Endodermal cell (in vitro differentiated cells): ENCODE results near the gene BZW1. TPM values are rescaled to one million over a fixed set of nuclear protein-coding genes. Genes with fewer than 3 reads are reported as not detected.

Source experiments
- DNase-seq: peaks from one replicate; pipeline ENCODE4 v3.0.0-alpha.2; 2017
- H3K27ac ChIP-seq: 2 replicates; pipeline ENCODE4 v1.5.1; 2013; ENCODE audit warnings: mild to moderate bottlenecking, low read depth, low read length, moderate library complexity
- H3K27me3 ChIP-seq: 2 replicates; pipeline ENCODE4 v1.6.1; 2013; ENCODE audit warnings: mild to moderate bottlenecking, low read length, moderate library complexity; ENCODE audit not compliant: insufficient read depth, control insufficient read depth, poor library complexity, severe bottlenecking
- H3K36me3 ChIP-seq: 2 replicates; pipeline ENCODE4 v1.7.0; 2013; ENCODE audit warnings: mild to moderate bottlenecking, low read length, moderate library complexity; ENCODE audit not compliant: control insufficient read depth, insufficient read depth
- H3K4me1 ChIP-seq: one replicate; pipeline ENCODE4 v1.7.0; 2013; ENCODE audit warnings: low read length; ENCODE audit not compliant: control insufficient read depth, insufficient read depth
- H3K4me3 ChIP-seq: 2 replicates; pipeline ENCODE4 v1.5.1; 2013; ENCODE audit warnings: mild to moderate bottlenecking, low read length, moderate library complexity
- H3K9ac ChIP-seq: 2 replicates; pipeline ENCODE4 v1.6.1; 2013; ENCODE audit warnings: mild to moderate bottlenecking, low read length, moderate library complexity; ENCODE audit not compliant: poor library complexity, severe bottlenecking; ENCODE audit errors: extremely low read depth
- H3K9me3 ChIP-seq: 2 replicates; pipeline ENCODE4 v1.6.1; 2013; ENCODE audit warnings: mild to moderate bottlenecking, low read length, moderate library complexity; ENCODE audit not compliant: control insufficient read depth
- H3K27ac Mint-ChIP-seq: 2 replicates; pipeline ENCODE4 v1.8.0; 2020; ENCODE audit warnings: mixed read lengths
- H3K27me3 Mint-ChIP-seq: 2 replicates; pipeline ENCODE4 v1.8.0; 2021; ENCODE audit warnings: mild to moderate bottlenecking, mixed read lengths; ENCODE audit not compliant: insufficient read depth
- H3K36me3 Mint-ChIP-seq: 2 replicates; pipeline ENCODE4 v1.8.0; 2020; ENCODE audit warnings: low read depth, mixed read lengths
- H3K4me1 Mint-ChIP-seq: 2 replicates; pipeline ENCODE4 v1.8.0; 2020; ENCODE audit warnings: mixed read lengths
- H3K4me3 Mint-ChIP-seq: 2 replicates; pipeline ENCODE4 v1.8.0; 2020; ENCODE audit warnings: mild to moderate bottlenecking, moderate library complexity, mixed read lengths
- H3K9me3 Mint-ChIP-seq: 2 replicates; pipeline ENCODE4 v1.8.0; 2020; ENCODE audit warnings: mild to moderate bottlenecking, mixed read lengths
- WGBS, 2 experiments: methylation state at CpG; one replicate each; pipeline versions ENCODE4 v1.1.5 to v1.1.7; 2013; ENCODE audit warnings: missing lambda C conversion rate in 2 of 2, mixed read lengths in 1 of 2; ENCODE audit not compliant: insufficient coverage in 1 of 2, insufficient read length in 1 of 2; 5-methylcytosine and 5-hydroxymethylcytosine counted together
- total RNA-seq, 2 donors: library from RNA; stranded (reverse); fragmentation: NEBNext Ultra II Directional in 1 of 2; extraction: Animal tissue kit (Norgen Biotek cat#: 25700) in 1 of 2; gene quantifications; 2 replicates in 1 of 2; 3 replicates in 1 of 2; pipeline ENCODE4 v1.2.1, GENCODE V29; 2021
- TF ChIP-seq, protein P1 (sequence below): fragments of 200-600 bp; sonication (generic); conservative IDR thresholded peaks from 2 replicates; pipeline ENCODE4 v1.5.0; 2021; ENCODE audit warnings: antibody characterized with exemption, mild to moderate bottlenecking

BZW1 gene
- total RNA-seq, 2 donors from 2014 or later: 314 to 323 TPM

DNA sequence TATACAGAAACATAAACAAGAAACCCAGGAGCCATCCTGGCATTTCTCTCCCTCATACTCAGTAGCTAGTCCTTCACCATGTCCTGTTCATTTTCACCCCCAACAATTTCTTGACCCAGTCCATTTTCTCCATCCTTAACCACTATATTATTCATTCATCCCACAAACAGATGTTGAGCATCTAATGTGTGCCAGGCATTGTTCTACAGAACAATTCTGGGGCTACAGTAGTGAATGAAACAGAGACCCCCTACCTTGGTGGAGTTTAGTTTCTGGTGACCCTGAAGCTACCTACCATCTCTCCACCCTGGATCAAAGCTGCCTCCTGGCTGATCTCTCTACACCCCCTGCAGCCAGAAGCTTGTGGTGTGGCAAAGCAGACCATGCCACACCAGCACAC is 27.5 kb upstream of the BZW1 start:
- no peak for DNase-seq
- Mint-ChIP-seq H3K4me1 (no peaks in the 10 kb centered on the region), H3K27ac (no peak overlapping the region), H3K36me3 (no peaks in the 10 kb centered on the region), H3K4me3 (no peak overlapping the region), H3K27me3 (peaks cover 21% of the 10 kb centered on the region), H3K9me3 (no peaks in the 10 kb centered on the region)
- Histone ChIP-seq H3K27me3 (no peaks in the 10 kb centered on the region), H3K4me1 (no peaks in the 10 kb centered on the region), H3K4me3 (no peak overlapping the region), H3K9ac (no peak overlapping the region), H3K36me3 (no peaks in the 10 kb centered on the region), H3K27ac (no peak overlapping the region), H3K9me3 (no peaks in the 10 kb centered on the region)
- TF ChIP-seq, protein P1, sequence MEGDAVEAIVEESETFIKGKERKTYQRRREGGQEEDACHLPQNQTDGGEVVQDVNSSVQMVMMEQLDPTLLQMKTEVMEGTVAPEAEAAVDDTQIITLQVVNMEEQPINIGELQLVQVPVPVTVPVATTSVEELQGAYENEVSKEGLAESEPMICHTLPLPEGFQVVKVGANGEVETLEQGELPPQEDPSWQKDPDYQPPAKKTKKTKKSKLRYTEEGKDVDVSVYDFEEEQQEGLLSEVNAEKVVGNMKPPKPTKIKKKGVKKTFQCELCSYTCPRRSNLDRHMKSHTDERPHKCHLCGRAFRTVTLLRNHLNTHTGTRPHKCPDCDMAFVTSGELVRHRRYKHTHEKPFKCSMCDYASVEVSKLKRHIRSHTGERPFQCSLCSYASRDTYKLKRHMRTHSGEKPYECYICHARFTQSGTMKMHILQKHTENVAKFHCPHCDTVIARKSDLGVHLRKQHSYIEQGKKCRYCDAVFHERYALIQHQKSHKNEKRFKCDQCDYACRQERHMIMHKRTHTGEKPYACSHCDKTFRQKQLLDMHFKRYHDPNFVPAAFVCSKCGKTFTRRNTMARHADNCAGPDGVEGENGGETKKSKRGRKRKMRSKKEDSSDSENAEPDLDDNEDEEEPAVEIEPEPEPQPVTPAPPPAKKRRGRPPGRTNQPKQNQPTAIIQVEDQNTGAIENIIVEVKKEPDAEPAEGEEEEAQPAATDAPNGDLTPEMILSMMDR: no peak

DNA sequence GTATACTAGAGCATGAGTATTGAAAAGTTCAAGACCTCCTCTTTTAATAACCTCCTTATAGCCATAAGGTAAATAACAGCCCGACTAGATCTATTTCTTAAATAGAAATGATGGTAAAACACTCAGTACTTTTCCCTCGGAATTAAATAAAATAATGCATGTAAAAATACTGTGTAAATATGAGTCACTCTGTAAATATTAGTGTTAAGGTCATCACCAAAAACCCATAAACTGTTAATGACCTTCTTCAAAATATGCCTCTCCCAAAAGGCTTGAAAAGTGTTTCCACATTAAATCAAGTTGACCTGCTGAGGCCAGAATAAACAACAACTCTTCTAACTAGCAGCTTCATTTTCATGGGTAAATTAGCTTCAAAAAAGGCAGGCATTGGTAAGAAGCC is 25.3 kb upstream of the BZW1 start:
- TF ChIP-seq, protein P1: no peak
- no peak for DNase-seq
- H3K4me1 ChIP-seq: no peaks in the 10 kb centered on the region
- WGBS, 2 experiments: 80% methylated on average over 1 of the region's 2 CpGs; no CpG with 5 or more reads in 1 of the 2 experiments
- no peaks in the 10 kb centered on the region for H3K9me3 ChIP-seq
- H3K27ac ChIP-seq: no peak overlapping the region
- H3K36me3 ChIP-seq: no peaks in the 10 kb centered on the region
- Mint-ChIP-seq H3K27ac (no peak overlapping the region), H3K36me3 (no peaks in the 10 kb centered on the region), H3K9me3 (no peaks in the 10 kb centered on the region), H3K4me1 (no peaks in the 10 kb centered on the region), H3K4me3 (no peak overlapping the region), H3K27me3 (peaks cover 20% of the 10 kb centered on the region)
- H3K4me3 ChIP-seq: no peak overlapping the region
- no peak overlapping the region for H3K9ac ChIP-seq
- no peaks in the 10 kb centered on the region for H3K27me3 ChIP-seq

DNA sequence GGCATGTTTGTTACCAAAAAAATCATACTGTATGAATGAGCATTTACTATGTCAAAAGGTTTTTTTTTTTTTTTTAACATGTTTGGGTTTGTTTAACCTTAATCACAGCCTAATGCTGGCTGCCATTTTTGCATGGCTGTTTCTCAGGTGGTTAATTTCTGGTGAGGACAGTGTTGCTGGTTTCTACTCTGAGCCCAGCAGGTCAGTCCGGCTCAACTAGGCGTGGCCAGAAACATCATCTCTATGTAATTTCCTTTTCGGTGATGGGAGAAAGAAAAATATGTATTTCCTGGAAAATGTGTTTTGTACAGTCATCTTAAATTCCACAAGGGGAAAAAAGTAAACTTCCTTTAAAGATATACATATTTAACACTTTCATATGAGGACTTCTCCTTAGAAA is 24.9 kb upstream of the BZW1 start:
- H3K36me3 ChIP-seq: no peaks in the 10 kb centered on the region
- no peaks in the 10 kb centered on the region for H3K9me3 ChIP-seq
- no peaks in the 10 kb centered on the region for H3K4me1 ChIP-seq
- no peak overlapping the region for H3K9ac ChIP-seq
- no peaks in the 10 kb centered on the region for H3K27me3 ChIP-seq
- no peaks in the 10 kb centered on the region for H3K36me3 Mint-ChIP-seq
- no peak overlapping the region for H3K4me3 ChIP-seq
- no peaks in the 10 kb centered on the region for H3K9me3 Mint-ChIP-seq
- no peak for DNase-seq
- no peak overlapping the region for H3K27ac Mint-ChIP-seq
- TF ChIP-seq, protein P1: no peak
- peaks cover under 1% of the 10 kb centered on the region for H3K4me1 Mint-ChIP-seq
- H3K4me3 Mint-ChIP-seq: no peak overlapping the region
- WGBS, 2 experiments: 92% methylated on average over 3 of the region's 3 CpGs; no CpG with 5 or more reads in 1 of the 2 experiments
- H3K27me3 Mint-ChIP-seq: peaks cover 20% of the 10 kb centered on the region
- H3K27ac ChIP-seq: no peak overlapping the region
